Uterus (tissue), 4 donors: Measurements from ENCODE around the gene NAT14. TPM values are rescaled to one million over a fixed set of nuclear protein-coding genes. Genes with fewer than 3 reads are reported as not detected.
"Not testable (repeated sequence)": the region's sequence is repeated elsewhere in the genome, so short reads cannot be mapped to it uniquely, and the experiment has no call there.

Source experiments
- DNase-seq, 2 donors: peaks; one replicate each; pipeline ENCODE4 v3.0.0-alpha.2; 2019 to 2020
- H3K27ac ChIP-seq, 2 donors: fragments of 200-600 bp; sonication (generic); 1 replicate in 1 of 2; 2 replicates in 1 of 2; pipeline ENCODE4 v1.5.1; 2016 to 2018
- H3K27me3 ChIP-seq, 2 donors: fragments of 200-600 bp; sonication (generic); one replicate each; pipeline ENCODE4 v1.5.1; 2018 to 2019; ENCODE audit warnings: control low read depth in 1 of 2
- H3K36me3 ChIP-seq, 2 donors: fragments of 200-600 bp; sonication (generic); one replicate each; pipeline ENCODE4 v1.5.1; 2019; ENCODE audit warnings: control low read depth in 1 of 2
- H3K4me1 ChIP-seq, 2 donors: fragments of 200-600 bp; sonication (generic); one replicate each; pipeline ENCODE4 v1.5.1; 2018 to 2019; ENCODE audit warnings: control low read depth in 1 of 2
- H3K4me3 ChIP-seq, 2 donors: fragments of 200-600 bp; sonication (generic); 1 replicate in 1 of 2; 2 replicates in 1 of 2; pipeline ENCODE4 v1.5.1; 2018 to 2019; ENCODE audit warnings: mild to moderate bottlenecking in 1 of 2
- H3K9me3 ChIP-seq, 2 donors: fragments of 200-600 bp; sonication (generic); one replicate each; pipeline ENCODE4 v1.5.1; 2019; ENCODE audit warnings: control low read depth in 1 of 2
- POLR2A ChIP-seq, 2 donors: fragments of 450-650 bp; IDR thresholded peaks; one replicate each; pipeline ENCODE4 v1.6.1; 2016; ENCODE audit warnings: antibody characterized with exemption in 2 of 2, mild to moderate bottlenecking in 1 of 2, moderate library complexity in 1 of 2
- intact Hi-C: fragments of 100-400 bp; cut with DNase I; formaldehyde crosslinking; loops from one replicate; pipeline ENCODE4 v1.15.1; 2023; ENCODE audit warnings: low total_unique reads
- total RNA-seq, 4 donors: library from RNA; depleted of rRNA in 3 of 4; stranded (reverse); fragments of >200 nt in 3 of 4; gene quantifications; one replicate each; pipeline versions ENCODE4 v1.1.0 to v1.2.4, GENCODE V29; 2014 to 2023
- TF ChIP-seq, protein P1 (sequence below), 4 experiments: fragments of 200-600 bp in 2 of 4; fragments of 450-650 bp in 2 of 4; sonication (generic) in 2 of 4; IDR thresholded peaks; one replicate each; pipeline ENCODE4 v1.5.1; 2016 to 2019; ENCODE audit warnings: antibody characterized with exemption in 4 of 4, mild to moderate bottlenecking in 2 of 4, moderate library complexity in 1 of 4
- donor health status: DM: yes; HTN: yes; CAD: no.

NAT14 gene
- total RNA-seq, 4 donors from 2014 or later, result 16.8 to 44.3 (median 19.6) TPM

GRCh38 chr19:55493052-55493644 is 8.2 kb downstream of the NAT14 start:
- TF ChIP-seq, protein P1, sequence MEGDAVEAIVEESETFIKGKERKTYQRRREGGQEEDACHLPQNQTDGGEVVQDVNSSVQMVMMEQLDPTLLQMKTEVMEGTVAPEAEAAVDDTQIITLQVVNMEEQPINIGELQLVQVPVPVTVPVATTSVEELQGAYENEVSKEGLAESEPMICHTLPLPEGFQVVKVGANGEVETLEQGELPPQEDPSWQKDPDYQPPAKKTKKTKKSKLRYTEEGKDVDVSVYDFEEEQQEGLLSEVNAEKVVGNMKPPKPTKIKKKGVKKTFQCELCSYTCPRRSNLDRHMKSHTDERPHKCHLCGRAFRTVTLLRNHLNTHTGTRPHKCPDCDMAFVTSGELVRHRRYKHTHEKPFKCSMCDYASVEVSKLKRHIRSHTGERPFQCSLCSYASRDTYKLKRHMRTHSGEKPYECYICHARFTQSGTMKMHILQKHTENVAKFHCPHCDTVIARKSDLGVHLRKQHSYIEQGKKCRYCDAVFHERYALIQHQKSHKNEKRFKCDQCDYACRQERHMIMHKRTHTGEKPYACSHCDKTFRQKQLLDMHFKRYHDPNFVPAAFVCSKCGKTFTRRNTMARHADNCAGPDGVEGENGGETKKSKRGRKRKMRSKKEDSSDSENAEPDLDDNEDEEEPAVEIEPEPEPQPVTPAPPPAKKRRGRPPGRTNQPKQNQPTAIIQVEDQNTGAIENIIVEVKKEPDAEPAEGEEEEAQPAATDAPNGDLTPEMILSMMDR (IDR thresholded peaks at IDR 0.05), result no peak
- TF ChIP-seq POLR2A (IDR thresholded peaks at IDR 0.05), result peak; percentile 10 to 46
- peak overlapping the region; percentile 96 to 99 for H3K27ac ChIP-seq
- H3K27me3 ChIP-seq, result no peaks in the 10 kb centered on the region
- H3K9me3 ChIP-seq, result no peaks in the 10 kb centered on the region
- intact Hi-C loops, result no loop called here
- peak overlapping the region; percentile 34 to 36 for H3K4me3 ChIP-seq
- no peaks in the 10 kb centered on the region for H3K36me3 ChIP-seq
- H3K4me1 ChIP-seq, result peaks cover 0 to 8% of the 10 kb centered on the region in 2 donors
- DNase-seq, result peak; percentile 77 to 86

DNA sequence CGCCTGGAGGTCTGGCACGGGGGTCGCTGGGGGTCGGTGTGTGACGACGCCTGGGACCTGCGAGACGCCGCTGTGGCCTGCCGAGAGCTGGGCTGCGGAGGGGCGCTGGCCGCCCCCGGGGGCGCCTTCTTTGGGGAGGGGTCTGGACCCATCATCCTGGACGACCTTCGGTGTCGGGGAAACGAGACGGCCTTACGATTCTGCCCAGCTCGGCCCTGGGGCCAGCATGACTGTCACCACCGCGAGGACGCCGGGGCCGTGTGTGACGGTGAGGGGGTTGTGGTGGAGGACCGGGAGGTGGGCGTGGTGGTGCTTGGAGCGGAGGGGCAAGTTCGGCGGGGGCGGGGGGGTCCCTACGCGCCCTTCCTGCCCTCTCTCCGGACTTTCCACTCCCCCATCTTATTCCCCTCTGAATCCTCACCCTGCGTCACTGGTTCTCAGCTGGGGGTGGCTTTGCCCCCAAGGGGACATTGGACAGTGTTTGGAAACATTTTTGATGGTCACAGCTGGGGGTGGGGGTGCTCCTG is 8.7 kb downstream of the NAT14 start:
- DNase-seq, result peak in 1 of 2 donors; percentile 43
- peak overlapping the region; percentile 96 to 99 for H3K27ac ChIP-seq
- intact Hi-C loops, result no loop called here
- peak overlapping the region; percentile 34 to 36 for H3K4me3 ChIP-seq
- peaks cover 0 to 8% of the 10 kb centered on the region in 2 donors for H3K4me1 ChIP-seq
- H3K27me3 ChIP-seq, result no peaks in the 10 kb centered on the region
- TF ChIP-seq, protein P1 (IDR thresholded peaks at IDR 0.05), result no peak
- TF ChIP-seq POLR2A (IDR thresholded peaks at IDR 0.05), result no peak
- no peaks in the 10 kb centered on the region for H3K9me3 ChIP-seq
- no peaks in the 10 kb centered on the region for H3K36me3 ChIP-seq

DNA sequence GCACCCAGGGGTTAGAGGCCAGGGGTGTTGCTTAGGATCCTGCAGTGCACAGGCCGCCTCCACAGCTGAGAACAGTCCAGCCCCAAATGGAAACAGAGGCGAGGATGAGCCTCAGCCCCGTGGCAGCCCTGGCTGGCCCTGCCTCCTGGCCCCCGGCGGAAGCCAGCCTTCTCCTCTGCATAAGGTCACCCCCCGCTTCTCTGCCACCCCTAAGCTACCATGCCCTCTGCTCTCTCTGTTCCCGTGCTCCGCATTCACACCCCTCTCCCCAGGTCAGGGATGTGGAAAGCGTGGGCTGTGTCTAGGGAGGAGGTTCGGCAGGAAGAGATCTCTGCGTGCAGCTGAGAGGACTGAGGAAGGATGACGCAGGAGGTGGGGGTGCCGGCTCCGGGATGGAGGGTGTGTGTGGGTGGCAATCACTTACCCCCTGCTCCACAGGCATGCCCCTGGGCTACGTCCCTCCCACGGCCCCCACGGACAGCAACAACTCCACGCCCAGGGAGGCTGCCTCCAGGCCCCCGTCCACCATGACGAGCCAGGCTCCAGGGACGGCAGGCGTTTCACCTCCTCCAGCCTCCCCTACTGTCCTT is 9.3 kb downstream of the NAT14 start:
- peaks cover 0 to 8% of the 10 kb centered on the region in 2 donors for H3K4me1 ChIP-seq
- H3K4me3 ChIP-seq, result peak overlapping the region; percentile 34 to 36
- H3K27me3 ChIP-seq, result no peaks in the 10 kb centered on the region
- H3K9me3 ChIP-seq, result no peaks in the 10 kb centered on the region
- intact Hi-C loops, result no loop called here
- TF ChIP-seq POLR2A (IDR thresholded peaks at IDR 0.05), result peak in 1 of 2 donors; percentile 46
- TF ChIP-seq, protein P1 (IDR thresholded peaks at IDR 0.05), result no peak
- peak; percentile 85 to 86 for DNase-seq
- H3K36me3 ChIP-seq, result no peaks in the 10 kb centered on the region
- peak overlapping the region; percentile 96 to 99 for H3K27ac ChIP-seq

- peaks cover 0 to 8% of the 10 kb centered on the region in 2 donors for H3K4me1 ChIP-seq
- no peaks in the 10 kb centered on the region for H3K9me3 ChIP-seq
- intact Hi-C loops, result no loop called here
- peak overlapping the region in 1 of 2 donors; percentile 96 for H3K27ac ChIP-seq
- no peaks in the 10 kb centered on the region for H3K27me3 ChIP-seq
- no peak for DNase-seq
- no peaks in the 10 kb centered on the region for H3K36me3 ChIP-seq
- no peak for TF ChIP-seq POLR2A (IDR thresholded peaks at IDR 0.05)
- TF ChIP-seq, protein P1 (IDR thresholded peaks at IDR 0.05), result no peak
- no peak overlapping the region for H3K4me3 ChIP-seq
Measured at GRCh38 chr19:55495646-55496349, 10.8 kb downstream of the NAT14 start.

- DNase-seq, H3K9me3 ChIP-seq, intact Hi-C loops, H3K4me3 ChIP-seq, H3K27me3 ChIP-seq, H3K36me3 ChIP-seq, H3K27ac ChIP-seq, H3K4me1 ChIP-seq: not testable (repeated sequence)
Measured at GRCh38 chr19:55496820-55497219, 11.8 kb downstream of the NAT14 start.
